Chondrocyte (in vitro differentiated cells): ENCODE results near the gene PFAS. TPM values are rescaled to one million over a fixed set of nuclear protein-coding genes. Genes with fewer than 3 reads are reported as not detected.

Source experiments
- DNase-seq: peaks from one replicate; pipeline ENCODE4 v3.0.0; 2021; ENCODE audit warnings: mixed read lengths, low spot score
- H3K27ac Mint-ChIP-seq: one replicate; pipeline ENCODE4 v1.8.0; 2021; ENCODE audit warnings: mild to moderate bottlenecking, moderate library complexity, mixed read lengths; ENCODE audit not compliant: unreplicated experiment
- H3K27me3 Mint-ChIP-seq: 2 replicates; pipeline ENCODE4 v1.8.0; 2021; ENCODE audit warnings: low read depth, mixed read lengths
- H3K36me3 Mint-ChIP-seq: 2 replicates; pipeline ENCODE4 v1.8.0; 2021; ENCODE audit warnings: low read depth, mixed read lengths
- H3K4me1 Mint-ChIP-seq: 2 replicates; pipeline ENCODE4 v1.8.0; 2021; ENCODE audit warnings: low read depth, mild to moderate bottlenecking, mixed read lengths
- H3K4me3 Mint-ChIP-seq: one replicate; pipeline ENCODE4 v1.8.0; 2021; ENCODE audit warnings: mild to moderate bottlenecking, moderate library complexity, mixed read lengths; ENCODE audit not compliant: unreplicated experiment
- H3K9me3 Mint-ChIP-seq: 2 replicates; pipeline ENCODE4 v1.8.0; 2021; ENCODE audit warnings: low read depth, mixed read lengths
- total RNA-seq: library from RNA; stranded (reverse); gene quantifications from 3 replicates; pipeline ENCODE4 v1.2.1, GENCODE V29; 2021
- TF ChIP-seq, protein P1 (sequence below): fragments of 200-600 bp; sonication (generic); IDR thresholded peaks from 2 replicates; pipeline ENCODE4 v1.5.0; 2021; ENCODE audit warnings: antibody characterized with exemption, mild to moderate bottlenecking, moderate library complexity

The PFAS gene
- total RNA-seq, 1 donor from 2014 or later, result 32.7 TPM

DNA sequence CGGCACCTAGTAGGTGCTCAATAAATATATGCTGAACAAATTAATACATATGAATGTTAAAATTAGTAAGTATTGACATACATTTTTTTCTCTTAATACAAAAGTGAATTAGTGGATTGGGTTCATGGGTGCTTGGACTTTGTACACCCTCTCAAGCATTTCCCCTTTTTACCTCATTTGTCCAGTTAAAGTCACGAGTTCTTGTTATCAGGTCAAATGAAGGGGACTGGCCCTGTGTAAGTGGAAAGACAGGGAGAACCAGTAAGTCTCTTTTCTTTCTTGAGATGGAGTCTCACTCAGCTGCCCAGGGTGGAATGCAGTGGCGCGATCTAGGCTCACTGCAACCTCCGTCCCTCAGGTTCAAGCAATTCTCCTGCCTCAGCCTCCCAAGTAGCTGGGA, 25.7 kb downstream of the PFAS start:
- Mint-ChIP-seq H3K27ac (no peak overlapping the region), H3K4me3 (no peak overlapping the region), H3K9me3 (no peaks in the 10 kb centered on the region), H3K36me3 (peaks cover 7% of the 10 kb centered on the region), H3K4me1 (no peaks in the 10 kb centered on the region), H3K27me3 (no peaks in the 10 kb centered on the region)
- no peak for DNase-seq
- TF ChIP-seq, protein P1, sequence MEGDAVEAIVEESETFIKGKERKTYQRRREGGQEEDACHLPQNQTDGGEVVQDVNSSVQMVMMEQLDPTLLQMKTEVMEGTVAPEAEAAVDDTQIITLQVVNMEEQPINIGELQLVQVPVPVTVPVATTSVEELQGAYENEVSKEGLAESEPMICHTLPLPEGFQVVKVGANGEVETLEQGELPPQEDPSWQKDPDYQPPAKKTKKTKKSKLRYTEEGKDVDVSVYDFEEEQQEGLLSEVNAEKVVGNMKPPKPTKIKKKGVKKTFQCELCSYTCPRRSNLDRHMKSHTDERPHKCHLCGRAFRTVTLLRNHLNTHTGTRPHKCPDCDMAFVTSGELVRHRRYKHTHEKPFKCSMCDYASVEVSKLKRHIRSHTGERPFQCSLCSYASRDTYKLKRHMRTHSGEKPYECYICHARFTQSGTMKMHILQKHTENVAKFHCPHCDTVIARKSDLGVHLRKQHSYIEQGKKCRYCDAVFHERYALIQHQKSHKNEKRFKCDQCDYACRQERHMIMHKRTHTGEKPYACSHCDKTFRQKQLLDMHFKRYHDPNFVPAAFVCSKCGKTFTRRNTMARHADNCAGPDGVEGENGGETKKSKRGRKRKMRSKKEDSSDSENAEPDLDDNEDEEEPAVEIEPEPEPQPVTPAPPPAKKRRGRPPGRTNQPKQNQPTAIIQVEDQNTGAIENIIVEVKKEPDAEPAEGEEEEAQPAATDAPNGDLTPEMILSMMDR, result no peak

DNA sequence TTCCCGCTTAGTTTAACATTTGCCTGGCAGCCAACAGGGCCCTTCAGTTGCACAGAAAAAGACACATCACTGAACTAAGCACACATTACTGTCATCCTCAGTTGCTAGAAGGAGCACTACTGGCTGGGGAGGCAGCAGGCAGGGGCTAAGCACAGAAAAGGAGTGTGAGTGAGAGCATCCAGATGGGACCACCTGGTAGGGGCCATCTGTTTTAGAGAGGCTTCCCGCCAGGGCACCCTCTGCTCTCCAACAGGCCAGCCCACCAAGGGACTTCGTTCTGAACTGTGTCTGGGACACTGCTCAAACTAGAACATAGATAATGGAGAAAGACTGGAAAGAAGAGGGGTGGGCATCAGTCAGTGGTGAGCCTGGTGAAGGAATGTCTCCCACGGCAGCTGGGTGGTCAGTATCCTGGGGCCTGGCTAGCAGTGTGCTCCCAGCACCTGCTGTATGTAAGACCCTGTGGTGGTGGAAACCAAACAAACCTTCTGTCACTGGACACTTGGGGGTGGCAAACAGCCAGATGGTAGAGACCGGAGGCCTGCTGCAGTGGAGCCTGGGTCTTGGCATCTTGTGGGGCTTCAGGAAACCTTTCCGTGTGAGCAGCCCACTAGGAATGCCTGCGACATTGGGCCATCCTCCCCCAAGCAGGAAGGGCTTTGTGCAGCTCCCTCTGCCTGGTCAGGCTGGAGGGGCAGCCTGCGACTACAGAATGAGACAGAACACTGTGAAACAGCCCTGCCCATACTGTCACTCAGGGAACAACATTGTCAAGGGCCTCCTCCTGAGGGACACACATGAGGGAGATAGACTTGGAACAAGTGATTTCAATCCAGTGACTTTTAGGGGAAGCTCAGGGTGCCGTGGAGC, 26.6 kb downstream of the PFAS start:
- no peak overlapping the region for H3K4me3 Mint-ChIP-seq

DNA sequence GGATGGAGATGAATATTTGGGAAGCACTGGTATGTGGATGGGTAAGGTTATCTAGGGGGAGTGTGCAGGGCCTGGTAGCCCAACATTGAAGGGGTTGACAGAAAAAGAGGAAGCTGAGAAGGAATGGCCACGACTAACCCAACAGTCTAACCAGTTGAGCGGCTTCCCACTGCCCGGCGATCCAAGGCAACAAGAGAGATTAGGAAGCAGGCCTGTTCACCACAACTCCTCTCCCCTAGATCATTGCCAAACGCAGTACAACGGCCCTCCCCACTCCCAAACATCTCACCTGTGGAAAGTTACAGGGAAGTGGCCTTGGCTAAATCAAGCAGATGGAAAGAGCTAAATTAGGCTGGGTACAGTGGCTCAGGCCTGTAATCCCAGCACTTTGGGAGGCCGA, 28.2 kb downstream of the PFAS start:
- H3K4me3 Mint-ChIP-seq, result no peak overlapping the region
- no peak overlapping the region for H3K27ac Mint-ChIP-seq
- H3K27me3 Mint-ChIP-seq, result no peaks in the 10 kb centered on the region
- H3K9me3 Mint-ChIP-seq, result no peaks in the 10 kb centered on the region
- TF ChIP-seq, protein P1, result no peak
- no peaks in the 10 kb centered on the region for H3K36me3 Mint-ChIP-seq
- H3K4me1 Mint-ChIP-seq, result no peaks in the 10 kb centered on the region
- no peak for DNase-seq

More for the DNA sequence above, 26.6 kb downstream of the PFAS start:
- peaks cover 5% of the 10 kb centered on the region for H3K36me3 Mint-ChIP-seq
- TF ChIP-seq, protein P1, result no peak
- no peaks in the 10 kb centered on the region for H3K9me3 Mint-ChIP-seq
- no peaks in the 10 kb centered on the region for H3K27me3 Mint-ChIP-seq
- no peak overlapping the region for H3K27ac Mint-ChIP-seq
- no peaks in the 10 kb centered on the region for H3K4me1 Mint-ChIP-seq
- DNase-seq, result no peak

GRCh38 chr17:8282345-8282744, 33.3 kb downstream of the PFAS start:
- DNase-seq, result no peak
- Mint-ChIP-seq H3K9me3 (no peaks in the 10 kb centered on the region), H3K27me3 (no peaks in the 10 kb centered on the region), H3K36me3 (no peaks in the 10 kb centered on the region), H3K4me1 (no peaks in the 10 kb centered on the region), H3K27ac (no peak overlapping the region), H3K4me3 (no peak overlapping the region)
- TF ChIP-seq, protein P1, result no peak

DNA sequence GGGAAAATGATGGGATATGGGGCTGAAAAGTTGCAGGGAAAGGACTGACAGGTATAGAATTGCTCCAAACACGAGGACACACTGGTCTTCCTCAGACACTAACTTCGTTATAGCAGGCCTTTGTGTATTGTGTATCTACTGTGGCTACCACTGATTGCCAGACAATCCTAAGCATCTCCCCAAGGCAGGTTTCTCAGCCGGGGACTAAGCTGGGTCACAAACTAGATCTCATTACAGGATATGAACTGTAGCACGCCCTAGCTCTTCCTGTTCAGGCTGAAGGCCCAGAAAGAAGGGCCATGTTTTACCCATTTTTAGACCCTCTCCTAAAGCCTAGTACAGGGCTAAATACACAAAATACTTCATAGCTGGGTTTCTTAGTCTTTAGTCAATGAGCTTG, 34.3 kb downstream of the PFAS start:
- H3K27ac Mint-ChIP-seq, result no peak overlapping the region
- H3K9me3 Mint-ChIP-seq, result no peaks in the 10 kb centered on the region

More for the DNA sequence above, 34.3 kb downstream of the PFAS start:
- no peaks in the 10 kb centered on the region for H3K27me3 Mint-ChIP-seq
- H3K4me1 Mint-ChIP-seq, result peaks cover 9% of the 10 kb centered on the region
- DNase-seq, result no peak
- no peak overlapping the region for H3K4me3 Mint-ChIP-seq
- no peaks in the 10 kb centered on the region for H3K36me3 Mint-ChIP-seq
- TF ChIP-seq, protein P1, result no peak
